Astrocyte of the cerebellum (primary cell): Measurements from ENCODE around the gene TNP2.

Experiments
- DNase-seq: peaks from one replicate; pipeline ENCODE4 v3.0.0-alpha.2; 2011; ENCODE audit warnings: low read depth
- H3K4me3 ChIP-seq: 2 replicates; pipeline ENCODE4 v1.5.1; 2011; ENCODE audit warnings: mild to moderate bottlenecking, low read depth, low read length, moderate library complexity
- CTCF ChIP-seq: IDR thresholded peaks from 2 replicates; pipeline ENCODE4 v1.5.1; 2012; ENCODE audit warnings: low read length, low read depth, moderate library complexity, mild to moderate bottlenecking; ENCODE audit errors: missing control alignments
- in situ Hi-C: cut with HindIII; loops from 2 replicates; pipeline ENCODE4 v1.10.0; 2017; ENCODE audit warnings: low sequenced_read_pairs

TNP2 gene

GRCh38 chr16:11276896-11277593 lies 7.9 kb upstream of the TNP2 start:
- in situ Hi-C loops: loop anchor here (5.0 kb wide), 1 partner anchor 75 kb away; no protein-coding TSS in a partner anchor
- TF ChIP-seq CTCF: no peak
- no peak for DNase-seq
- H3K4me3 ChIP-seq: no peak overlapping the region

GRCh38 chr16:11276143-11276895 lies 7.2 kb upstream of the TNP2 start, which contains the start of gene PRM2:
Gene PRM2 (minus strand): TSS chr16:11276480. CDS start chr16:11276370, 110 bp downstream.
- H3K4me3 ChIP-seq: no peak within 1 kb of the TSS
- TF ChIP-seq CTCF: no peak
- no peak for DNase-seq
- in situ Hi-C loops: loop anchor here (5.0 kb wide), 1 partner anchor 76 kb away; no protein-coding TSS in a partner anchor

- H3K4me3 ChIP-seq: no peak overlapping the region
- in situ Hi-C loops: loop anchor here (5.0 kb wide), 1 partner anchor 77 kb away; no protein-coding TSS in a partner anchor
These were observed 5.8 kb upstream of the TNP2 start for GRCh38 chr16:11274964-11275363.

GRCh38 chr16:11273721-11274324 lies 4.7 kb upstream of the TNP2 start:
- H3K4me3 ChIP-seq: no peak overlapping the region
- in situ Hi-C loops: no loop called here
- DNase-seq: no peak
- TF ChIP-seq CTCF: no peak

More at GRCh38 chr16:11274964-11275363, 5.8 kb upstream of the TNP2 start:
- no peak for TF ChIP-seq CTCF
- no peak for DNase-seq

GRCh38 chr16:11272921-11273720 lies 4.0 kb upstream of the TNP2 start, which contains the start of gene PRM3:
Gene PRM3 (minus strand): TSS chr16:11273629. CDS start chr16:11273595, 34 bp downstream.
- in situ Hi-C loops: no loop called here
- no peak for TF ChIP-seq CTCF
- no peak for DNase-seq
- H3K4me3 ChIP-seq: no peak within 1 kb of the TSS

GRCh38 chr16:11272484-11272883 lies 3.4 kb upstream of the TNP2 start:
- no peak for TF ChIP-seq CTCF
- in situ Hi-C loops: no loop called here
- no peak for DNase-seq
- H3K4me3 ChIP-seq: no peak overlapping the region
